ENCODE measurements around the gene RAB26. TPM values are rescaled to one million over a fixed set of nuclear protein-coding genes. Genes with fewer than 3 reads are reported as not detected.

The RAB26 gene
- total and polyA plus RNA-seq, 2 donors (not counting 3 experiments of a cell fraction or from before 2014, with no cell fraction given), result 0.91 to 2.0 TPM

DNA sequence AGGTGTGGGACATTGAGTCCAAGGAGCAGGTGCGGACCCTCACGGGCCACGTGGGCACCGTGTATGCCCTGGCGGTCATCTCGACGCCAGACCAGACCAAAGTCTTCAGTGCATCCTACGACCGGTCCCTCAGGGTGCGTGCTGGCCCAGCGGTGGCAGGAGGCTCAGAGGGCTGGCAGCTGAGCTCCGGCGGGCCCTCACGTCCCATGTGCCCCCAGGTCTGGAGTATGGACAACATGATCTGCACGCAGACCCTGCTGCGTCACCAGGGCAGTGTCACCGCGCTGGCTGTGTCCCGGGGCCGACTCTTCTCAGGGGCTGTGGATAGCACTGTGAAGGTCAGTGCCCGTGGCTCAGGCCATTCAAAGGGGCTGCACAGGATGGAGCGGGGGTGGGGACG, 27.6 kb downstream of the RAB26 start:
- intact Hi-C loops (cut with micrococcal nuclease), result no loop called here
- dilution Hi-C loops (cut with MboI; ENCODE audit: extremely low pct_ligation_motif_present, low sequenced_read_pairs), result no loop called here
- Histone ChIP-seq H3K4me3 (replicated peaks in 1 of 3; ENCODE audit: insufficient read depth in 1 of 3, low read depth in 1 of 3, low read length in 3 of 3) (no peak overlapping the region), H3K27me3 (ENCODE audit: control insufficient read depth in 2 of 2, insufficient read depth in 2 of 2, low read length in 2 of 2) (no peaks in the 10 kb centered on the region), H3K79me2 (ENCODE audit: control insufficient read depth, insufficient read depth, low read length) (peaks cover 26% of the 10 kb centered on the region), H3K4me1 (ENCODE audit: control insufficient read depth, extremely low read depth, insufficient read depth, low read length) (peaks cover 13% of the 10 kb centered on the region), H3K9me1 (replicated peaks; ENCODE audit: control insufficient read depth, extremely low read depth, insufficient read depth, low read length) (no peaks in the 10 kb centered on the region), H3K4me2 (ENCODE audit: insufficient read depth, low read length) (no peak overlapping the region), H4K20me1 (replicated peaks; ENCODE audit: control insufficient read depth, extremely low read depth, insufficient read depth, low read length) (no peaks in the 10 kb centered on the region), H2AFZ (ENCODE audit: low read depth, low read length) (no peak overlapping the region), H3K9ac (replicated peaks; ENCODE audit: extremely low read depth, insufficient read depth, low read length) (no peak overlapping the region), H3K27ac (ENCODE audit: insufficient read depth, low read depth, low read length) (no peak overlapping the region), H3K36me3 (ENCODE audit: control insufficient read depth in 2 of 2, extremely low read depth in 1 of 2, insufficient read depth in 2 of 2, low read length in 2 of 2) (peaks cover 23 to 46% of the 10 kb centered on the region in 2 experiments), H3K9me3 (replicated peaks; ENCODE audit: control insufficient read depth, insufficient read depth, low read length) (no peaks in the 10 kb centered on the region)
- BruUV-seq (replicated peaks), result no TSS peak
- FAIRE-seq (no peak), DNase-seq (ENCODE audit: low read depth, low spot score) (no peak)
- ChIA-PET CTCF (no interaction called here), POLR2A (no interaction called here)
- TF ChIP-seq, protein P1, sequence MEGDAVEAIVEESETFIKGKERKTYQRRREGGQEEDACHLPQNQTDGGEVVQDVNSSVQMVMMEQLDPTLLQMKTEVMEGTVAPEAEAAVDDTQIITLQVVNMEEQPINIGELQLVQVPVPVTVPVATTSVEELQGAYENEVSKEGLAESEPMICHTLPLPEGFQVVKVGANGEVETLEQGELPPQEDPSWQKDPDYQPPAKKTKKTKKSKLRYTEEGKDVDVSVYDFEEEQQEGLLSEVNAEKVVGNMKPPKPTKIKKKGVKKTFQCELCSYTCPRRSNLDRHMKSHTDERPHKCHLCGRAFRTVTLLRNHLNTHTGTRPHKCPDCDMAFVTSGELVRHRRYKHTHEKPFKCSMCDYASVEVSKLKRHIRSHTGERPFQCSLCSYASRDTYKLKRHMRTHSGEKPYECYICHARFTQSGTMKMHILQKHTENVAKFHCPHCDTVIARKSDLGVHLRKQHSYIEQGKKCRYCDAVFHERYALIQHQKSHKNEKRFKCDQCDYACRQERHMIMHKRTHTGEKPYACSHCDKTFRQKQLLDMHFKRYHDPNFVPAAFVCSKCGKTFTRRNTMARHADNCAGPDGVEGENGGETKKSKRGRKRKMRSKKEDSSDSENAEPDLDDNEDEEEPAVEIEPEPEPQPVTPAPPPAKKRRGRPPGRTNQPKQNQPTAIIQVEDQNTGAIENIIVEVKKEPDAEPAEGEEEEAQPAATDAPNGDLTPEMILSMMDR (IDR thresholded peaks at IDR 0.05; ENCODE audit: extremely low read depth in 1 of 2, insufficient read depth in 1 of 2, low read depth in 1 of 2, low read length in 2 of 2), result no peak
- TF ChIP-seq FOS (IDR thresholded peaks at IDR 0.05; ENCODE audit: borderline replicate concordance, insufficient read depth, low read length) (no peak), JUN (IDR thresholded peaks at IDR 0.05; ENCODE audit: borderline replicate concordance, insufficient read depth, insufficient read length, low read depth) (no peak), GATA2 (IDR thresholded peaks at IDR 0.05; ENCODE audit: insufficient read depth, insufficient read length, low read depth, low read length) (no peak), EZH2 (IDR thresholded peaks at IDR 0.05; ENCODE audit: borderline replicate concordance, low read depth, low read length, severe bottlenecking) (no peak), MYC (IDR thresholded peaks at IDR 0.05; ENCODE audit: low read depth, low read length) (no peak), POLR2AphosphoS5 (IDR thresholded peaks at IDR 0.05; ENCODE audit: insufficient read depth, low read depth, low read length) (no peak)
